ENCODE data around the gene ATP2B1. TPM values are rescaled to one million over a fixed set of nuclear protein-coding genes. Genes with fewer than 3 reads are reported as not detected.

ATP2B1 gene
- total and polyA plus RNA-seq, 2 of the 13 experiments (the other 11 are each of a cell fraction or from before 2014, with no cell fraction given) = 12.1 to 60.2 TPM

- DNase-seq (ENCODE audit: low spot score) = no peak
- TF ChIP-seq ZNF343 (CRISPR knock-in tag; IDR thresholded peaks at IDR 0.05) (no peak), ZNF280B (CRISPR knock-in tag; IDR thresholded peaks at IDR 0.05; ENCODE audit: borderline replicate concordance) (no peak), ZNF563 (CRISPR knock-in tag; IDR thresholded peaks at IDR 0.05) (no peak), CENPT (CRISPR knock-in tag; IDR thresholded peaks at IDR 0.05; ENCODE audit: low read depth) (no peak), NKX3-1 (CRISPR knock-in tag; IDR thresholded peaks at IDR 0.05) (no peak), ZNF225 (CRISPR knock-in tag; IDR thresholded peaks at IDR 0.05) (no peak), ZNF180 (CRISPR knock-in tag; IDR thresholded peaks at IDR 0.05; ENCODE audit: borderline replicate concordance, low read depth) (no peak), ZNF691 (CRISPR knock-in tag; IDR thresholded peaks at IDR 0.05; ENCODE audit: borderline replicate concordance, low read depth) (no peak), NFAT5 (CRISPR knock-in tag; IDR thresholded peaks at IDR 0.05) (no peak)
- ATAC-seq = no peak
- CTCF ChIA-PET (ENCODE audit: low intra/inter-chr PET ratio, low total read pairs) = no interaction called here
- in situ Hi-C loops (cut with HindIII; ENCODE audit: extremely low pct_ligation_motif_present, low pct_unique_long_range_greater_than_20kb) = no loop called here
- Histone ChIP-seq H3K27me3 (ENCODE audit: control insufficient read depth in 1 of 2, insufficient read depth in 2 of 2, low read length in 2 of 2) (no peaks in the 10 kb centered on the region), H3K9ac (ENCODE audit: insufficient read depth, low read depth, low read length) (no peak overlapping the region), H3K4me2 (ENCODE audit: low read depth, low read length) (no peak overlapping the region), H3K4me3 (replicated peaks in 1 of 3; ENCODE audit: insufficient read depth in 1 of 3, low read depth in 2 of 3, low read length in 3 of 3) (no peak overlapping the region), H2AFZ (ENCODE audit: low read length) (no peak overlapping the region), H4K20me1 (ENCODE audit: insufficient read depth, low read length) (no peaks in the 10 kb centered on the region), H3K9me3 (ENCODE audit: low read length) (no peaks in the 10 kb centered on the region), H3K36me3 (replicated peaks in 1 of 2; ENCODE audit: control insufficient read depth in 1 of 2, insufficient read depth in 2 of 2, low read length in 2 of 2) (peaks cover 2 to 5% of the 10 kb centered on the region in 2 experiments; a peak in 3 of 5 replicates), H3K27ac (ENCODE audit: extremely low read length, insufficient read depth, low read length) (no peak overlapping the region), H3K79me2 (ENCODE audit: insufficient read depth, low read length) (no peaks in the 10 kb centered on the region), H3K4me1 (ENCODE audit: insufficient read depth, low read length) (peaks cover 13% of the 10 kb centered on the region)
- POLR2A ChIA-PET = no interaction called here
- intact Hi-C loops (cut with micrococcal nuclease; ENCODE audit: unreplicated experiment) = no loop called here
- no peak for FAIRE-seq
- no TSS peak for BruUV-seq (replicated peaks)
These were observed 86.5 kb downstream of the ATP2B1 start for GRCh38 chr12:89622115-89622514.
